ENCODE data around the gene STARD9.

STARD9 gene

GRCh38 chr15:42727750-42728381 lies 152.5 kb downstream of the STARD9 start:
- DNase-seq (ENCODE audit: low spot score) = no peak
- Mint-ChIP-seq H3K27me3 (ENCODE audit: low read depth) (no peaks in the 10 kb centered on the region), H3K4me1 (ENCODE audit: low read depth) (no peaks in the 10 kb centered on the region), H3K36me3 (ENCODE audit: low read depth) (peaks cover 51% of the 10 kb centered on the region), H3K27ac (no peak overlapping the region), H3K4me3 (no peak overlapping the region), H3K9me3 (no peaks in the 10 kb centered on the region)

DNA sequence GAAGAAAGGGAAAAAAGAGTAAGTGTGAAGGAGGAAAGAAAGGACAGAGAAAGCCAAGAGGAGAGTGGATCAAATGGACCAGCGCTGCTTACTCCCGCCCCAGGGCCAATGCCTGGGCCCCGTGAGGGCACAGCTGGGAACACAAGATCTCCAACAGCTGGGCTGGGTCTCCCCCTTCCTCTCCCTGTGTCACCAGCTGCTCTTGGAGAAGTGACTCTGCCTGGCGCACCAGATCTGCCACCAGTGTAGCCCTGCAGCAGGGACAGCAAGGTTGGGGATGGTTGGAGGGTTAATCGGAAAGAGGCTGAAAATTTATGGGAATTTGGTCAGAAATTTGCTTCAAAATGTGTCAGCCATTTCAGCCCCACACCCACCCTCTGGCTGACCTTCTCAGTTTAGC lies 153.2 kb downstream of the STARD9 start:
- Mint-ChIP-seq H3K27me3 (ENCODE audit: low read depth) (no peaks in the 10 kb centered on the region), H3K9me3 (no peaks in the 10 kb centered on the region), H3K36me3 (ENCODE audit: low read depth) (peaks cover 55% of the 10 kb centered on the region), H3K4me1 (ENCODE audit: low read depth) (no peaks in the 10 kb centered on the region), H3K27ac (peak overlapping the region; percentile 69), H3K4me3 (no peak overlapping the region)
- DNase-seq (ENCODE audit: low spot score) = no peak

DNA sequence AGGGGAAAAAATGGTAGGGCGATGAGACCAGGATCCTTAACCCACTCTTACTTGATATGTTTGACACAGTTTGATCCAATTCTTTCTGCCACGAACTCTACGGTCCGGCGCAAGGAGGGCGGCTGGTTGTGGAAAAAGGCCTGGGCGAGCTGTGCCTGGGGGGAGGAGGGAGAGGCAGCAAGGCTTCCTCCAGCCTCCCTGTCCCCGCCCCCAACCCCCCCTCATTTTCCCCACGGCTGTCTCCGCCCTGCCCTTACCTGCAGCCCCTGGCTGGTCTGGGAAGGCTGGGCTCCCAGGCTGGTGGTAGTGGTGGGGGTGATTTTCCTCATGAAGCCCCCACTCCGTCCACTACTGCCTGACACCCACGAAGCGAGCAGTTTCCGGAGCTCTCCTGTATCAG lies 153.6 kb downstream of the STARD9 start:
- Mint-ChIP-seq H3K27me3 (ENCODE audit: low read depth) (no peaks in the 10 kb centered on the region), H3K36me3 (ENCODE audit: low read depth) (peaks cover 54% of the 10 kb centered on the region), H3K9me3 (no peaks in the 10 kb centered on the region), H3K4me1 (ENCODE audit: low read depth) (no peaks in the 10 kb centered on the region), H3K27ac (no peak overlapping the region), H3K4me3 (no peak overlapping the region)
- no peak for DNase-seq (ENCODE audit: low spot score)

DNA sequence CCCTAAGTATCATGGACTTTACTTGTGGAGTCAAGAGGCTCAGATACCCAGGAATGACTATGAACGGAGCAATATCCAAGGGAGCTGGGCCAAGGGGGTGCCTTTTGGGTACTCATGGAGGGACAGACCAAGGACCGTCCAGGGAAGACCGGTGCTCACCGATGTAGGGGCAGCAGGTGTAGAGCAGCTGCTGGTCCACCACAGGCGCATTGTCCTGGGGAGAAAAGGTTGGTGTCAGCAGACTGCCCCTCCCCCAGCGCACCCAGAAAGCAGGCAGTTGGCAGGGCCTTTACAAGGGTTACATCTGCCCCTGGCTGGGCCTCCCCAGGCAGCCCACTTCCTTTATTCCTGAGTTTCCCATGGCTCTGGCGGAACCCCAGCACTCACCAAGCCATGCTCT lies 154.0 kb downstream of the STARD9 start:
- Mint-ChIP-seq H3K4me3 (no peak overlapping the region), H3K27ac (no peak overlapping the region), H3K27me3 (ENCODE audit: low read depth) (no peaks in the 10 kb centered on the region), H3K4me1 (ENCODE audit: low read depth) (peaks cover 3% of the 10 kb centered on the region), H3K9me3 (no peaks in the 10 kb centered on the region), H3K36me3 (ENCODE audit: low read depth) (peaks cover 57% of the 10 kb centered on the region)
- no peak for DNase-seq (ENCODE audit: low spot score)

- H3K9me3 Mint-ChIP-seq = no peaks in the 10 kb centered on the region
- no peaks in the 10 kb centered on the region for H3K27me3 Mint-ChIP-seq (ENCODE audit: low read depth)
- H3K36me3 Mint-ChIP-seq (ENCODE audit: low read depth) = peaks cover 55% of the 10 kb centered on the region
- no peak overlapping the region for H3K4me3 Mint-ChIP-seq
- H3K27ac Mint-ChIP-seq = no peak overlapping the region
- no peak for DNase-seq (ENCODE audit: low spot score)
- peaks cover 3% of the 10 kb centered on the region for H3K4me1 Mint-ChIP-seq (ENCODE audit: low read depth)
Measured at GRCh38 chr15:42730135-42730534, 154.7 kb downstream of the STARD9 start.

DNA sequence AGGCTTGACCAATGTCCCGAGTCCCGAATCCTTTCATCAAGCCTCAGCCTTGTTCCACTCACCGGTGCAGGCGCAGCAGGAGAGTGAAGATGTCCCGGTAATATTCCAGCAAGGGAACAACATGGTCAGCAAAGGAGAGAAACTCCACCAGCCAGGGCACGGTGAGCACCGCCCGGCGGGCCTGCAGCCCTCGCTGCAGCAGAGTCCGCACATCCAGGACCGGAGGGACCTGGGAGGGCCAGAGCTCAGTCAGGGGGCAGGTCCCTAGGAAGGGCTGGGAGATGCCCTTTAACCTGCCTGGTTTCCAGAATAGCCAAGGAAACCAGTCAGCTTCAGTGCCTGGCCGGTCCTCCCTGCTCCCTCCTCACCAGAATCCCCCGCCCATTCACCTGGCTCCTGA lies 155.1 kb downstream of the STARD9 start:
- no peak overlapping the region for H3K27ac Mint-ChIP-seq
- peaks cover 4% of the 10 kb centered on the region for H3K4me1 Mint-ChIP-seq (ENCODE audit: low read depth)
- peaks cover 51% of the 10 kb centered on the region for H3K36me3 Mint-ChIP-seq (ENCODE audit: low read depth)
- H3K27me3 Mint-ChIP-seq (ENCODE audit: low read depth) = no peaks in the 10 kb centered on the region
- H3K9me3 Mint-ChIP-seq = no peaks in the 10 kb centered on the region
- DNase-seq (ENCODE audit: low spot score) = no peak
- no peak overlapping the region for H3K4me3 Mint-ChIP-seq

DNA sequence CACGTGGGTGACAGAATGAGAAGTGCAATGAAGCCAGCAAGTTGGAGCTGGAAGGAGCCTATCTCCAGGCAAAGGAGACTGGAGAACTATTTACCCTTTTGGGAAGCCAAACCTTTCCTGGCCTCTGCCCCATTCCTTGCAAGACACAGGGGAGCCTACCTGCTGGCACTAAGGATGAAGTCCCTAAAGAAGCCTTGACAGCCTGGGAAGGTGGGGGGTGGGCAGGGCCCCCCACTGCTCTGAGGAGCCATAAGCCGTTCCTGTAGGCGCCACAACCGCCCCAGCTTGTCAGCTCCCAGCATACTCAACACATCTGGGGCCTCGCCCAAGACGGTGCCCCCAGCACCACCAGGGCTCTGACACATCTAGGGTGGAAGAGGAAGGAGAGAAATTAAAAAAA lies 156.1 kb downstream of the STARD9 start:
- no peak for DNase-seq (ENCODE audit: low spot score)
- Mint-ChIP-seq H3K27me3 (ENCODE audit: low read depth) (no peaks in the 10 kb centered on the region), H3K4me1 (ENCODE audit: low read depth) (peaks cover 4% of the 10 kb centered on the region), H3K27ac (no peak overlapping the region), H3K4me3 (no peak overlapping the region), H3K36me3 (ENCODE audit: low read depth) (peaks cover 47% of the 10 kb centered on the region), H3K9me3 (no peaks in the 10 kb centered on the region)

DNA sequence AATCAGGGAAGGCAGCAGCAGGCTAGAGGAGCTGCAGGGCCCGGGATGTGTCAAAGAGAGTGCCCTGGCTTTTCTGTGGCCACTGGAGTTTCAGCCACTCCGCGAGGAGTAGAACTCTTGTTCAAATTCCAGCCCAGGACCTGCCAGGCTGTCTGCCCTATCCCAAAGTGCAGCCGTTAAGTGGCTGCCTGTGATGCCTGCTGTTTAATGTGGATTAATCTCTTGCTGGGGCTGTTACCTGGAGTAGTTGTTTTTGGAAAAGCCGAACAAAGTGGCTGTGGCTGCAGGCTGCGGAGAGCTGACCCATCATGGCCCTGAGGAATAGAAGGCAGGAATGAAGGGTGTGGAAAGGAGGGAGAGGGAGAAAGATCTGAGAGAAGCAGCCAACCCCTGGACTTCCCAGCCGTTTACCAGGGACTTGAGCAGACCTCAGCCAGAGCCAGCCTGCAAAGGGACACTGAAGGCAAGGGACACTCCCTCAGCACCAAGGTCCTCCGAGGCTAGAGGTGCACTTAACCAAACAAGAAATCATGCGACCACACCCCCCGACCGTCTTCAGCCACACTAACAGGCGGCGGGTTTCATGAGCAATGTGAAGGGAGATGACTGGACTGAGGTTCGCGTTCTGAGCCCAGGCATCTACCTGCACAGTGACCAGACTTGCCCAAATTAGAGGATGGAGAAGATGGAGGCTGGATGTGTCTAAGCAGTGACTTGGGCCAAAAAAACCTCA lies 156.9 kb downstream of the STARD9 start:
- peaks cover 4% of the 10 kb centered on the region for H3K4me1 Mint-ChIP-seq (ENCODE audit: low read depth)

DNA sequence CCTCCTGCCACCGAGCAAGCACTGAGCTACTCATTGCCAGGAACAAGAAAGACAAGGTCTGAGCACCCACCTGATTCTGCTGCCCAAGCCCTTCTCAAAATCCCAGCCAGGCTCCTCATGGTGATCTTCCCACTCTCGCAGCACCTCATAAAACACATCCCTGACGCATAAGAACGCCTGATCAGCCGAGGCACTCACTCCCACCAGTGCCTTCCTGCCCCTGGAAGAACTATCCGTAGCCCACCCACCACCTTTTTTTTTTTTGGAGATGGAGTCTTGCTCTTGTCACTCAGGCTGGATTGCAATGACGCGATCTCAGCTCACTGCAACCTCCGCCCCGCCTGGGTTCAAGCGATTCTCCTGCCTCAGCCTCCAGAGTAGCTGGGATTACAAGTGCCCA lies 157.6 kb downstream of the STARD9 start:
- peaks cover 40% of the 10 kb centered on the region for H3K36me3 Mint-ChIP-seq (ENCODE audit: low read depth)
- peaks cover 8% of the 10 kb centered on the region for H3K4me1 Mint-ChIP-seq (ENCODE audit: low read depth)
- H3K27me3 Mint-ChIP-seq (ENCODE audit: low read depth) = no peaks in the 10 kb centered on the region
- DNase-seq (ENCODE audit: low spot score) = no peak
- H3K27ac Mint-ChIP-seq = no peak overlapping the region
- H3K4me3 Mint-ChIP-seq = no peak overlapping the region
- H3K9me3 Mint-ChIP-seq = no peaks in the 10 kb centered on the region

More for the DNA sequence above, 156.9 kb downstream of the STARD9 start:
- peaks cover 41% of the 10 kb centered on the region for H3K36me3 Mint-ChIP-seq (ENCODE audit: low read depth)
- H3K27ac Mint-ChIP-seq = no peak overlapping the region
- H3K9me3 Mint-ChIP-seq = no peaks in the 10 kb centered on the region
- H3K27me3 Mint-ChIP-seq (ENCODE audit: low read depth) = no peaks in the 10 kb centered on the region
- no peak overlapping the region for H3K4me3 Mint-ChIP-seq
- DNase-seq (ENCODE audit: low spot score) = no peak

DNA sequence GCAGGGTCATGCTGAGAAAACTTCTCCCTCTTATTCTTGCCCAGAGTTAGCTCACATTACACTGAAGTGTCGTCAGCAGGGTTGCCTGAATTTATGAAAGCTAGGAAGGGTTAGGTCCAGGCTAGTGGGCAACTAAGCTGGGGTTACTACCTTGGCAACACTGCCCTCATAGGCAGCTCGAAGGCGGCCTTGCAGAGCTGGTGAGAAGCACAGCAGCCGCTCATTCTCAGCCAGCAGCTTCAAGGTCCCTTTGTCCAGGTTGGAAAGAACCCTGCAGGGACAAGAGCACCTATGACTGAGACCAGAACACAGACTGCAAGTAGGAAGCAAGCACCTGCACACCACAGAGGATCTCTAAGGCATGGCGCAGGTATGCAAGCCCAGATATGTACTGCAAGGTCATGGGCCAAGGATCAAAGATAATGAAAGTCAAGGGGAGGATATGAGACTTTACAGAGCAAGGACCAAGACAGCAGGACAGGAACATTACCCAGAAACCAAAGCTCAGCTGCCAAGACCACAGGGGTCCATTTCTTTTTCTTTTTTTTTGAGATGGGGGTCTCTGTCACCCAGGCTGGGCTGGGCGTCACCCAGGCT lies 158.8 kb downstream of the STARD9 start:
- H3K27ac Mint-ChIP-seq = no peak overlapping the region
- no peaks in the 10 kb centered on the region for H3K27me3 Mint-ChIP-seq (ENCODE audit: low read depth)
- H3K36me3 Mint-ChIP-seq (ENCODE audit: low read depth) = peaks cover 34% of the 10 kb centered on the region
- peak overlapping the region; percentile 70 for H3K4me3 Mint-ChIP-seq
- no peak for DNase-seq (ENCODE audit: low spot score)
- H3K9me3 Mint-ChIP-seq = no peaks in the 10 kb centered on the region
- H3K4me1 Mint-ChIP-seq (ENCODE audit: low read depth) = peaks cover 8% of the 10 kb centered on the region

- peak overlapping the region; percentile 49 for H3K27ac Mint-ChIP-seq
Measured at GRCh38 chr15:42735382-42736165, 160.2 kb downstream of the STARD9 start.

DNA sequence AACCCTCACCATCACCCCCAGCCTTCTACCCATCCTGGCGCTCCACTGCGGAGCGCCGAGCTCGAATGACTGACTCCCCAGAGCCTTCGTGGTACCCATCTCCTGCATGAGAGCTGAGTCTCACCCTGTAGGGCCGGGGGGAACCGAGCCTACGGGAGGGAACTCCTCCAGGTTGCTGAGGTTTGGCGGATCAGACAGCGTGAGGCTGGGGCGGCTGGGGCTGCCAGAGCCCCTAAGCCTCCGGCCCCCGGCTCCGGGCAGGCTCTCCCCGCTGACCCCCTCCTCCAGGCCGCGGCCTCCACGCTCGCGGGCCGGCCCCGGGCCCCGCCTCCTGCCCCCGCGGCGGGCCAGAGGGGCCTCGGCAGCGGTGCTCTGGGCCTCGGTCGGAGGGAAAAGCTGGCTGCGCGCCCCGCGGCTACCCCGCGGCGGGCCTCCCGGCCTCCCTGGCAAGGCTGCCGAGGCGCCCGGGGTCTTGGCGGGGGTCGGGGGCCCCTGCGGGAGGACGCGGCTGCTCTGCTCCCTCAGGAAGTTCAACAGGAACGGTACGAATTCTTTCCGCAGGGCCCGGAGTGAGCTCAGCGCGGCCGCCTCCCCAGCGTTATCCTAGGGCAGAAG lies 160.9 kb downstream of the STARD9 start:
- Mint-ChIP-seq H3K27ac (peak overlapping the region; percentile 39), H3K4me3 (peak overlapping the region; percentile 83), H3K27me3 (ENCODE audit: low read depth) (no peaks in the 10 kb centered on the region), H3K36me3 (ENCODE audit: low read depth) (peaks cover 21% of the 10 kb centered on the region), H3K9me3 (no peaks in the 10 kb centered on the region), H3K4me1 (ENCODE audit: low read depth) (peaks cover 8% of the 10 kb centered on the region)
- peak; percentile 13 for DNase-seq (ENCODE audit: low spot score)

More at GRCh38 chr15:42735382-42736165, 160.2 kb downstream of the STARD9 start:
- Mint-ChIP-seq H3K4me3 (peak overlapping the region; percentile 83), H3K27me3 (ENCODE audit: low read depth) (no peaks in the 10 kb centered on the region), H3K4me1 (ENCODE audit: low read depth) (peaks cover 8% of the 10 kb centered on the region), H3K9me3 (no peaks in the 10 kb centered on the region), H3K36me3 (ENCODE audit: low read depth) (peaks cover 25% of the 10 kb centered on the region)
- DNase-seq (ENCODE audit: low spot score) = no peak

GRCh38 chr15:42736793-42737528 lies 161.6 kb downstream of the STARD9 start, which contains the start of gene CDAN1:
TSS of gene CDAN1 (minus strand) at chr15:42737128. CDS start at chr15:42737102, 26 bp downstream.
- peak within 1 kb of the TSS; percentile 83 for H3K4me3 Mint-ChIP-seq
- H3K36me3 Mint-ChIP-seq (ENCODE audit: low read depth) = peaks cover 18% of the 10 kb centered on the region
- no peaks in the 10 kb centered on the region for H3K27me3 Mint-ChIP-seq (ENCODE audit: low read depth)
- H3K27ac Mint-ChIP-seq = peak within 1 kb of the TSS; percentile 80
- H3K4me1 Mint-ChIP-seq (ENCODE audit: low read depth) = peaks cover 8% of the 10 kb centered on the region
- DNase-seq (ENCODE audit: low spot score) = peak; percentile 91
- no peaks in the 10 kb centered on the region for H3K9me3 Mint-ChIP-seq

Measured in T-helper 2 cell treated with Interferon-gamma antibody and Interleukin-4, amounts not matched to agents 5 μg/mL and 100 μg/mL, for 36 hours (primary cell).